NCI-H1694 treated with DMSO at 0.1 percent for 48 hours (cell line): ENCODE data around the gene GAS2L1.
"Not testable (repeated sequence)": the region's sequence is repeated elsewhere in the genome, so short reads cannot be mapped to it uniquely, and the experiment has no call there.

Experiments used
- DNase-seq: peaks from one replicate; lab custom pipeline; 2025; lab: John Stamatoyannopoulos, UW

Gene GAS2L1

DNA sequence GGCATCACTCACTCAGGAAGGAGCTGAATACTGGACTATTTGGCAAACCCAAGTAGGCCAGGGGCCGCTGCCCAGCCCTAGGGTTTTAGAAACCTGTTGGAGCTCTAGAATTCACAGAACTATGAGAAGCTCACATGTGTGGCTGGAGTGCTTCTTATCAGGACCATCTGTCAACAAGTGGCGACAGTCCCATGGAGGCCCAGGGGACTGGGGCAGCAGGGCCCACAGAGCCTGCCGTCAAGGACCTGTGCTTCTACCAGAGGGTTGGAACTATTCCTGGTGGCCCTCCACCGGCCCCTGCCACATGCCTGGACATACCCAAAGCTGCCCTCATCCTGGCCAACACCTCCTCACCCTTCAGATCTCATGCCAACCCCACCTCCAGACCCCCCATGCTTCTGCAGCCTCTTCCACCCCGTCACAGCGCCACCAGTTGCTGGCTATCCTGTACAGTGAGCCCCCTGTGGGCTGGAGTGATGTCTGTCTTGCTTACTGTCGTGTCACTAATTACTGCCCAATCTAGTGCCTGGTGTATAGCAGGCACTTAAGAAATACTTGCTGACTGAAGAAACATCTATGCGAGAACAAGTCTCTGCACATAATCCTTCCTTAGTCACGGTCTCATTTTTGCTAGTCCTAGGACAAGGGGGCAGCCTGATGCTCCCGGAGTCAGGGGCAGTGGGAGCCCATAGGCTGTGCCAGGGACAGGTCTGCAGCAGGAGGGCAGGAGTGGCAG, 36.3 kb downstream of the GAS2L1 start:
- DNase-seq, result peak; percentile 48

DNA sequence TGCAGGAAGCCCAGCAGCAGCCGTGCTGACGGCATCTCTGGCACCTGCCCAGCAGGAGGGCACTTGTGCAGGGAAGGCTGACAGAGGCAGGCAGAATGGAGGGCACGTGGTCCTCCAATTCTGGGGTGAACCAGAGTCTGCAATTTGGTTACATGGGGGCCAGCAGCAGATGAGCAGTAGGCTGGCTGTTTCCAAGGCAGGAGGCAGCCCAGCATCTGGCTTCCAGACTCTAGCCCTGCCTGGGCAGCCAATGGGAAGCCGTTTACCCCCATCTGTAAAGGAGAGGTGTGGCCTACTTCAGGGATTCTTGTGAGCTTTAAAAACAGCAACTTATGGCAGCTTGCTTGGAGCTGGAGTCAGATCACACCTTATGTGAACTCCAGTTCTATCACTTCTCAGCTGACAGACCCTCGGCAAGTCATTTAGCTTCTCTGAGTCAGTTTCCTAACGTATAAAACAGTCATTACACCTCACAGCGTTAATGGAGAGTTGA, 36.9 kb downstream of the GAS2L1 start:
- peak; percentile 94 for DNase-seq

DNA sequence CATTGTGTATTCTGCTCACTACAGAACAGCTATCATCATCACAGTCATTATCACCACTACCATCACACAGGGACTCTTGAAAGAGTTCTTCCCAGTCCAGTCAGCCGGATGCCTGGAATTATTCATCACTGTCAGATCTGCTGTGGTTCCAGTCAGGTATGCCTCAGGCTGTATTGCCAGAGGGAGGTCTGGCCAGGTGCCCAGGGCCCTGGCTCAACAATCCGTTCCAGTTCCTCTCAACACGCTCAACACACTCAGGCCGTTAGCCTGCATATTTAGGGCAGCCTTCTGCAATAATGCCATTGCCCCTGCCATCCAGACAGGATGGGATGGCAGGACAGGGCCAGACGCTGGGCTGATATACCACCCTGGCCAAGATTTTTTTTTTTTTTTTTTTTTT, 37.7 kb downstream of the GAS2L1 start:
- DNase-seq, result peak; percentile 64

DNA sequence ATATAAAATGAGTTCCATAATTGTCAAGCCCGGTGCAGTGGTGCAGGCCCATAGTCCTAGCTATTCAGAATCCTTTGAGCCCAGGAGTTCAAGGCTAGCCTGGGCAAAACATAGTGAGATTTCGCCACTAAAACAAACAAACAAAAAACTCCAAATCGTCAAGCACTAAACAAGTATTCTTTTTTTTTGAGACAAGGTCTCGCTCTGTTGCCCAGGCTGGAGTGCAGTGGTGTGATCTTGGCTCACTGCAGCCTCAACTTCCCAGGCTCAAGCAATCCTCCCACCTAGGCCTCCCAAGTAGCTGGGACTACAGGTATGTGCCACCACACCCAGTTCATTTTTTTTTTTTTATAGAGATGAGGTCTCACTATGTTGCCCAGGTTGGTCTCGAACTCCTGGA, 38.4 kb downstream of the GAS2L1 start:
- not testable (repeated sequence) for DNase-seq

DNA sequence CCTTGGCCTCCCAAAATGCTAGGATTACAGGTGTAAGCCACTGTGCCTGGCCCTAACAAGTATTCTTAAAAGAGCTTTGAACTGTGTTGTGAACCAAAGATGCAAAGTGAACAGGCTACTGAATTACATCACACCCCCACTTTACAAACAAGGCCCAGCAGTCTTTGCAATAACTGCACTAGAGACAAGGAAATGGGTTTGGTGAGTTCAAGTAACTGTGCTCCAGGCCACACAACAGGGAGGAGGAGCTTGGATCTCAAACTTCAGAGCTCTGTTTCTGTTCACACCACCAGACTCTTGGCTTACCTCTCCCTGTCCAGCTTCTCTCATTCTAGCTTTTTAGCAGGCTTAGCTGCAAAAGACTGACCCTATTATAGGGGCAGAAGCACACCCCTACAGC, 39.5 kb downstream of the GAS2L1 start:
- DNase-seq, result no peak

DNA sequence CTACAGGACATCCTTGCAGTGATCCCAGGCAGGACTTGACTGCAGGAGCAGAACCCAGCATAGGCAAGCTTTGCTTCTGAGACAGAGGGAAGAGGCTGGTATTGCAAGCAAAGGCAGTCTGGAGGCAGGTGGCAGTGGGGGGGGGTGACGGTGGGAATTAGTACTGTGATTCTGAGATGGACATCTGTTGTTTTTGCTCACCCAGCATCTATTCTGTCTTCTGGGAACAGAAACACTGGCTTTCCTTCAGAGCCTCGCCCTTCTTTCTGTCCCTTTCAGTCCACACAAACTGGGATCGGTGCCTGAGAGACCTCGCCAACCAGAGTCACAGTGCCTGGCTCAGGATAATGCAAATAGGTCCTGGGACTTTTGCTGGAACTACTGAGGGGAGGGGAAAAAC, 40.2 kb downstream of the GAS2L1 start:
- DNase-seq, result peak; percentile 95

DNA sequence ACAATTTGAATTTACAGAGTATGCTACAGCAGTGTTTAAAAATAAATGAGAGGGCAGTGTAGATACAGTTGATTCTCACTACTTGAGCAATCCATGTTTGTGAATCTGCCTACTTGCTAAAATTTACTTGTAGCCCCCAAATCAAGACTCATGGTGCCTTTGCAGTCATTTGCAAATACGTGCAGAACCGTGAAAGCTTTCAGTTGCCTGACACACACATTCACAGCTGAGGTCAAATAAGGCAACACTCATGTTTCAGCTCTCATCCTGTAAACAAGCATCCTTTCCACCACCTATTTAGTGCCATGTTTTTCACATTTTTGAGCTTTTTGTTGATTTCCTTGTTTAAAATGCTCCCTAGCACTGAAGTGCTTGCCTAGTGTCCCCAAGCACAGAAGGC, 41.6 kb downstream of the GAS2L1 start:
- peak; percentile 19 for DNase-seq

DNA sequence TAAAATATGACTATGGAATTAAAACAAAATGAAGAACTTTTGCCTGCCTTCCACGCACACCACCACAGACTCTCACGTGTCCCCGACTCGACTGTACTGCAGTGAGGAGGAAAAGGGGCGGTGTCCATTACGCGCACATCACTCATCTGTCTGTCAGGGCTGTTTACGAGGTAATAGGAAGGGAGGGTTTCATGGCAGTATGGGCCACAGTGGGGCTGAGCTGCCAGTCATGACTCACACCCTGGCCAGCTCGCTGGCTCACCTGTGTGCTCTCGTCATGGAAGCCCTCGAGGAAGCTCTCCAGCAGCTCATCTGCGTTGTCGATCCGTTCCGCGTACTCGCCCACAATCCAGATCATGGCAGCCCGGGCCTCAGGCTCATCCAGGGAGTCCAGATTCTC, 42.5 kb downstream of the GAS2L1 start:
- no peak for DNase-seq

DNA sequence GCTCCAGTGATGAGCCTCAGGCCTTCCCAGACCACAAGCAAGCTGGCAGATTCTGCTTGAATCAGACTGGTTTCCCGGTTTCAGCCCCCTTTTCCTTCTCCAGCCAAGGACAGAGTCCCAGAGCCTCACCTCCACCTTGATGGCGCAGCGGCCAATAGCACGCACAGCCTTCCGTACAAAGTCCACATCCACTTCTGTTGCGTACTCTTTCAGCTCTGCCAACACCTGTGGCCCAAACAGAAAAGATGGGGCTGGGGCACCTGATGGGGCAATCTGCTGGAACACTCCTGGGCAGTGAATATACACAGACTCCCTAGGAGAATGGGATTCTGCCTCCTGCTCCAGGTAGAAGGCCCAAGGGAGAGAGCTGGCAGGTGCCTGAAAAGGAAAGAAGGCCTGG, 44.6 kb downstream of the GAS2L1 start:
- no peak for DNase-seq

DNA sequence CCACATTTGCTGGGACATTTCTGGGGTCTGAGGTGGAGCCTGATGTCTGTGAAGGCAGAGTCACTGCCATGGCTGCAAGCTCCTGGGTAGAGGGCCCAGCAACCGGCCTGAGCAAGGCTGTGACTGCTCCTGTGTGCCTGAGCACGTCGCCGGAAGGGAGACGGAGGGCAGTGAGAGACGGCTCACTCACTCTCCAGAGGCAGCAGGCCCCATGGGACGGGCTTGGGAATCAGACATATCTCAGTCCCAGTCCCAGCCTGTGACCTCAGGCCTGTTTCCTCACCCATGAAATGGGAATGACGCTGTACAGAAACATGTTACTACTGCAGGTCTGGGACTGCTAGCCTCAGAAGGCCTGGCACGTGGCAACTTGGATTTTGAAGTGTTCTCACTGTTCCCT, 45.4 kb downstream of the GAS2L1 start:
- DNase-seq, result no peak

DNA sequence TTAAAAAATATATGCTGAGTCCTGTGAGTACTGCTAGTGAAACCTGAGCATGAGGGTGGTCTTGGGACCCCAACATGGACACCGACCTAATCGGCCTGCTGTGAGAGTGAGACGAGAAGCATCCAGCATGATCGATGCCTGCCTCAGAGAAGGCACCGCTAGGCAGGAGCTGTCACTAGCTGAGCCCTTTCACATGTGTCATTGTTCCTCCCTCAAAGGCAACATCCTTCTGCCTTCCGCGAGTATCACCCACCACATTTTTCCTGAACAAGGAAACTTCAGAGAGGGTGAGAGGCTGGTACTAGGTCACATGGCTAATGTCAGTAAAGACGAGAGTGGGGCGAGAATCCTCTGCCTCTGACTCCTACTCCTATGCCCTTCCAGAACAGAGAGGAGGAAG, 46.3 kb downstream of the GAS2L1 start:
- no peak for DNase-seq

DNA sequence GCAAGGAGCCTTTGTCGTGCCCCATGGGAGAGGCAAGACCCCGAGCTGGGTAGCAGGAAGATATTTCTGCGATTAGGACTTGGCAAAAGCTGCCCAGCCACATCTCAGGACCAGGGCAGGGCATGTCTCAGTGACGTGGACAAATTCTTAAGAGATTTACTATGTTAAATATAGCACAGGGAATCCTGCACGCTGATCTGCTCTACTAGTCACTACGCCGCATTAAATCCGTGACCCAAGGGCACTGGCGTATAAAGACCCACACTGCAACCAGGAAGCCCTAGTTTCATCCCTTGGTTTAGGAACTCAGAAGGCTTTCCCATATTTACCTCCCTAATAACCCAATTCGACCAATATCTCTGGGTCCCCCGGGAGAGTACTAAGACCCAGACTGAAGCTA, 46.8 kb downstream of the GAS2L1 start:
- no peak for DNase-seq

DNA sequence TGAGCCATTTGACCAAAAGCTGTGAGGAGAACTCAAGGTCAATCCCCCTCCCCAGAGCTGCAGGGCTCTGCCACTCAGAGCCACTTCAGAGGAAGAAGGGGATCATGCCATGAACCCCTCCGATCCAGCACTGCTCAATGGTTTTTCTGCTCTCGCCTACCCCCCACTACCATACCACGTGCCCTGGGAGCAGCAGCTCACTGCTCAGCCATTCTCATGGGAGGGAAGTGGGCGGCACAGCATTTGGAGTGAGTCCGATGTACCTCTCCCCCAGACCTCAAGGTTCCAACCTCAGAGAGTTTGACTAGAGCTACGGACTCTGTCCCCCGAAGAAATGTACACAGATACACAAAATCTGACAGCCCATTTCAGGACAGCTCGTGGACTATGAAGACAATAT, 47.4 kb downstream of the GAS2L1 start:
- DNase-seq, result no peak

DNA sequence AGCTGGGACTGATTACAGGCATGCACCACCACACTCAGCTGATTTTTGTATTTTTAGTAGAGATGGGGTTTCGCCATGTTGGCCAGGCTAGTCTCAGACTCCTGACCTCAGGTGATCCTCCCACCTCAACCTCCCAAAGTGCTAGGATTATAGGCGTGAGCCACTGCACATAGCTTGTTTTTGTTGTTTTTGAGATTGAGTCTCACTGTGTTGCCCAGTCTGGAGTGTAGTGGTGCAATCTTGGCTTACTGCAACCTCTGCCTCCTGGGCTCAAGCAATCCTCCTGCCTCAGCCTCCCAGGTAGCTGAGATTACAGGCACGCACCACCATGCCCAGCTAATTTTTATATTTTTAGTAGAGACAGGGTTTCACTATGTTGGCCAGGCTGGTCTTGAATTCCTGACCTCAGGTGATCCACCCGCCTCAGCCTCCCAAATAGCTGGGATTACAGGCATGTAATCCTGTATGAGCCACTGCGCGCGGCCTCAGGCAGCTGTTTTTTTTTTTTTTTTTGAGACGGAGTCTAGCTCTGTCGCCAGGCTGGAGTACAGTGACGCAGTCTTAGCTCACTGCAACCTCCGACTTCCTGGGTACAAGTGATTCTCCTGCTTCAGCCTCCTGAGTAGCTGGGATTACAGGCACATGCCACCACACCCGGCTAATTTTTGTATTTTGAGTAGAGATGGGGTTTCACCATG, 50.9 kb downstream of the GAS2L1 start:
- DNase-seq, result not testable (repeated sequence)

DNA sequence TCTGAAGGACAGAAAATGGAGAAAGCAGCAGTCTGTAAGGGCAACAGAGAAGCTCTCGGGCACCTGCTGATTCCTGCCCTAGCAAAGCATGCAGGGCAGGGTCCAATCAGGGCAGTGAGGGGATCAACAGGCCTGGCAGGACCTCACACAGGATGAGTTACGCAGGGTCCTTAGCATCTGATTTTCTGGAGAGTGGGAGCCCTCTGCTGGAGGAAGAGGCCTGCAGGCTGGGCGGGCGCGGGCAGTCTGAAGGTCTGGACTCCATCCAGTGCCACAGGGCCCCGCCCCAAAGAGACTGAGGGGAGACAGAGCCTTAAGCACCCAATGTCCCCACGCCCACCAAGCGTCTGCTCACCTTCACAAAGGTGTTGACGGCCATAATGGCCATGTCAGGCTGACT, 53.0 kb downstream of the GAS2L1 start:
- peak; percentile 38 for DNase-seq
